Naive B cell (primary cell): ENCODE results near the gene PHEX. TPM values are rescaled to one million over a fixed set of nuclear protein-coding genes. Genes with fewer than 3 reads are reported as not detected.

Experiments used
- ATAC-seq, 2 donors: fragments of 150-1000 bp; cut with Tn5 transposase; 2 replicates each; pipeline ENCODE4 v1.10.0; 2021; ENCODE audit warnings: low read depth in 2 of 2, mild to moderate bottlenecking in 2 of 2, moderate library complexity in 2 of 2
- DNase-seq: peaks from one replicate; pipeline ENCODE4 v3.0.0; 2022
- H3K27ac Mint-ChIP-seq, 6 donors: one replicate each; pipeline ENCODE4 v1.8.0; 2020 to 2022; ENCODE audit warnings: mild to moderate bottlenecking in 6 of 6, mixed read lengths in 6 of 6, moderate library complexity in 5 of 6, inconsistent platforms in 2 of 6
- H3K27me3 Mint-ChIP-seq, 3 donors: one replicate each; pipeline ENCODE4 v1.8.0; 2021 to 2022; ENCODE audit warnings: mixed read lengths in 3 of 3, mild to moderate bottlenecking in 1 of 3
- H3K36me3 Mint-ChIP-seq, 2 donors: one replicate each; pipeline ENCODE4 v1.8.0; 2020 to 2022; ENCODE audit warnings: mixed read lengths in 2 of 2, inconsistent platforms in 1 of 2, mild to moderate bottlenecking in 1 of 2
- H3K4me1 Mint-ChIP-seq, 3 donors: one replicate each; pipeline ENCODE4 v1.8.0; 2020 to 2022; ENCODE audit warnings: mixed read lengths in 3 of 3, inconsistent platforms in 1 of 3, mild to moderate bottlenecking in 1 of 3, moderate library complexity in 1 of 3
- H3K4me3 Mint-ChIP-seq, 8 donors: one replicate each; pipeline ENCODE4 v1.8.0; 2020 to 2022; ENCODE audit warnings: mild to moderate bottlenecking in 8 of 8, mixed read lengths in 8 of 8, moderate library complexity in 8 of 8, inconsistent platforms in 2 of 8
- H3K9me3 Mint-ChIP-seq, 7 donors: one replicate each; pipeline ENCODE4 v1.8.0; 2020 to 2022; ENCODE audit warnings: mixed read lengths in 7 of 7, mild to moderate bottlenecking in 5 of 7, inconsistent platforms in 2 of 7, moderate library complexity in 1 of 7
- polyA plus RNA-seq, 6 donors: library from polyadenylated mRNA; unstranded; fragments of 300-500 nt; fragmentation: Illumina TruSeq; gene quantifications; one replicate each; pipeline ENCODE4 v1.2.3, GENCODE V29; 2021; ENCODE audit warnings: low read depth in 6 of 6

Gene PHEX
- polyA plus RNA-seq, 6 donors from 2014 or later = 0.06 to 0.55 (median 0.18) TPM; not detected in 2

- no peak for DNase-seq
- H3K4me3 Mint-ChIP-seq = no peak overlapping the region
- no peaks in the 10 kb centered on the region for H3K36me3 Mint-ChIP-seq
- H3K27me3 Mint-ChIP-seq = peaks cover 0 to 8% (median 0%) of the 10 kb centered on the region in 3 donors
- no peaks in the 10 kb centered on the region for H3K4me1 Mint-ChIP-seq
- H3K9me3 Mint-ChIP-seq = no peaks in the 10 kb centered on the region
- ATAC-seq = no peak
- no peak overlapping the region for H3K27ac Mint-ChIP-seq
Measured at GRCh38 chrX:22122510-22122909, 90.4 kb downstream of the PHEX start.

GRCh38 chrX:22124098-22124497 is 92.0 kb downstream of the PHEX start:
- Mint-ChIP-seq H3K4me1 (no peaks in the 10 kb centered on the region), H3K27me3 (peaks cover 0 to 11% (median 0%) of the 10 kb centered on the region in 3 donors), H3K4me3 (no peak overlapping the region), H3K9me3 (no peaks in the 10 kb centered on the region), H3K36me3 (no peaks in the 10 kb centered on the region), H3K27ac (peak overlapping the region in 1 of 6 donors; percentile 8)
- DNase-seq (no peak), ATAC-seq (no peak)

GRCh38 chrX:22125481-22125880 is 93.4 kb downstream of the PHEX start:
- H3K36me3 Mint-ChIP-seq = no peaks in the 10 kb centered on the region
- ATAC-seq (no peak), DNase-seq (no peak)
- H3K27me3 Mint-ChIP-seq = peaks cover 4 to 23% (median 4%) of the 10 kb centered on the region in 3 donors
- no peaks in the 10 kb centered on the region for H3K9me3 Mint-ChIP-seq
- no peak overlapping the region for H3K27ac Mint-ChIP-seq
- no peaks in the 10 kb centered on the region for H3K4me1 Mint-ChIP-seq
- H3K4me3 Mint-ChIP-seq = no peak overlapping the region

GRCh38 chrX:22126327-22126726 is 94.2 kb downstream of the PHEX start:
- H3K36me3 Mint-ChIP-seq = no peaks in the 10 kb centered on the region
- no peak overlapping the region for H3K4me3 Mint-ChIP-seq
- DNase-seq (no peak), ATAC-seq (no peak)
- no peak overlapping the region for H3K27ac Mint-ChIP-seq
- H3K4me1 Mint-ChIP-seq = no peaks in the 10 kb centered on the region
- peaks cover 4 to 32% (median 4%) of the 10 kb centered on the region in 3 donors for H3K27me3 Mint-ChIP-seq
- no peaks in the 10 kb centered on the region for H3K9me3 Mint-ChIP-seq

- no peak for ATAC-seq
- H3K4me3 Mint-ChIP-seq = no peak overlapping the region
- no peaks in the 10 kb centered on the region for H3K36me3 Mint-ChIP-seq
- DNase-seq = no peak
- no peak overlapping the region for H3K27ac Mint-ChIP-seq
- H3K27me3 Mint-ChIP-seq = peaks cover 4 to 32% (median 4%) of the 10 kb centered on the region in 3 donors
- H3K4me1 Mint-ChIP-seq = no peaks in the 10 kb centered on the region
- no peaks in the 10 kb centered on the region for H3K9me3 Mint-ChIP-seq
Measured at GRCh38 chrX:22128961-22129360, 96.8 kb downstream of the PHEX start.

- ATAC-seq (no peak), DNase-seq (no peak)
- Mint-ChIP-seq H3K27ac (no peak overlapping the region), H3K27me3 (peaks cover 0 to 15% (median 4%) of the 10 kb centered on the region in 3 donors), H3K36me3 (no peaks in the 10 kb centered on the region), H3K4me1 (peaks cover 3 to 20% (median 7%) of the 10 kb centered on the region in 3 donors), H3K9me3 (peaks cover 0 to 3% (median 0%) of the 10 kb centered on the region in 7 donors), H3K4me3 (no peak overlapping the region)
Measured at GRCh38 chrX:22134681-22135080, 102.6 kb downstream of the PHEX start.

GRCh38 chrX:22135171-22135711 is 103.1 kb downstream of the PHEX start:
- ATAC-seq (no peak), DNase-seq (no peak)
- Mint-ChIP-seq H3K4me3 (no peak overlapping the region), H3K4me1 (peaks cover 3 to 20% (median 7%) of the 10 kb centered on the region in 3 donors), H3K36me3 (no peaks in the 10 kb centered on the region), H3K9me3 (peaks cover 0 to 3% (median 0%) of the 10 kb centered on the region in 7 donors), H3K27ac (no peak overlapping the region), H3K27me3 (peaks cover 0 to 11% (median 0%) of the 10 kb centered on the region in 3 donors)

- Mint-ChIP-seq H3K4me1 (peaks cover 3 to 20% (median 7%) of the 10 kb centered on the region in 3 donors), H3K36me3 (no peaks in the 10 kb centered on the region), H3K9me3 (peaks cover 0 to 3% (median 0%) of the 10 kb centered on the region in 7 donors), H3K27me3 (peaks cover 0 to 2% (median 0%) of the 10 kb centered on the region in 3 donors), H3K4me3 (peak overlapping the region in 1 of 8 donors; percentile 16), H3K27ac (peak overlapping the region in 1 of 6 donors; percentile 40)
- DNase-seq = peak; percentile 25
- no peak for ATAC-seq
Measured at GRCh38 chrX:22135994-22136684, 104.0 kb downstream of the PHEX start.

GRCh38 chrX:22136711-22137110 is 104.6 kb downstream of the PHEX start:
- Mint-ChIP-seq H3K36me3 (no peaks in the 10 kb centered on the region), H3K4me3 (no peak overlapping the region), H3K4me1 (peaks cover 3 to 20% (median 7%) of the 10 kb centered on the region in 3 donors), H3K9me3 (peaks cover 0 to 3% (median 0%) of the 10 kb centered on the region in 7 donors), H3K27me3 (no peaks in the 10 kb centered on the region), H3K27ac (peak overlapping the region in 1 of 6 donors; percentile 32)
- no peak for DNase-seq
- ATAC-seq = no peak

GRCh38 chrX:22139822-22140221 is 107.7 kb downstream of the PHEX start:
- Mint-ChIP-seq H3K4me1 (peaks cover 3 to 20% (median 7%) of the 10 kb centered on the region in 3 donors), H3K27ac (peak overlapping the region in 1 of 6 donors; percentile 22), H3K27me3 (peaks cover 0 to 11% (median 0%) of the 10 kb centered on the region in 3 donors), H3K9me3 (peaks cover 0 to 3% (median 0%) of the 10 kb centered on the region in 7 donors), H3K4me3 (no peak overlapping the region), H3K36me3 (no peaks in the 10 kb centered on the region)
- no peak for ATAC-seq
- no peak for DNase-seq

GRCh38 chrX:22141047-22141730 is 109.1 kb downstream of the PHEX start:
- ATAC-seq (no peak), DNase-seq (no peak)
- no peaks in the 10 kb centered on the region for H3K36me3 Mint-ChIP-seq
- peaks cover 0 to 16% (median 4%) of the 10 kb centered on the region in 3 donors for H3K4me1 Mint-ChIP-seq
- peaks cover 0 to 11% (median 0%) of the 10 kb centered on the region in 3 donors for H3K27me3 Mint-ChIP-seq
- peaks cover 0 to 2% (median 0%) of the 10 kb centered on the region in 7 donors for H3K9me3 Mint-ChIP-seq
- H3K27ac Mint-ChIP-seq = no peak overlapping the region
- no peak overlapping the region for H3K4me3 Mint-ChIP-seq

GRCh38 chrX:22147214-22147613 is 115.1 kb downstream of the PHEX start:
- ATAC-seq (no peak), DNase-seq (no peak)
- H3K36me3 Mint-ChIP-seq = no peaks in the 10 kb centered on the region
- H3K4me1 Mint-ChIP-seq = no peaks in the 10 kb centered on the region
- peaks cover 0 to 11% (median 0%) of the 10 kb centered on the region in 3 donors for H3K27me3 Mint-ChIP-seq
- H3K9me3 Mint-ChIP-seq = peaks cover 0 to 6% (median 0%) of the 10 kb centered on the region in 7 donors
- H3K4me3 Mint-ChIP-seq = no peak overlapping the region
- H3K27ac Mint-ChIP-seq = no peak overlapping the region

- H3K27me3 Mint-ChIP-seq = peaks cover 0 to 11% (median 0%) of the 10 kb centered on the region in 3 donors
- H3K4me3 Mint-ChIP-seq = no peak overlapping the region
- DNase-seq (no peak), ATAC-seq (no peak)
- no peaks in the 10 kb centered on the region for H3K36me3 Mint-ChIP-seq
- peaks cover 0 to 6% (median 0%) of the 10 kb centered on the region in 7 donors for H3K9me3 Mint-ChIP-seq
- no peak overlapping the region for H3K27ac Mint-ChIP-seq
- H3K4me1 Mint-ChIP-seq = no peaks in the 10 kb centered on the region
Measured at GRCh38 chrX:22147942-22148341, 115.8 kb downstream of the PHEX start.
